ENCODE results near the gene STRIP1.

STRIP1 gene

GRCh38 chr1:110087812-110088738 is 53.7 kb downstream of the STRIP1 start:
- Histone ChIP-seq H4K20me1 (ENCODE audit: insufficient read depth, low read length, poor library complexity, severe bottlenecking) (no peaks in the 10 kb centered on the region), H3K27me3 (ENCODE audit: insufficient read depth, low read length, poor library complexity, severe bottlenecking) (peaks cover 26% of the 10 kb centered on the region), H3K36me3 (ENCODE audit: insufficient read depth, low read length) (no peaks in the 10 kb centered on the region), H3K4me1 (ENCODE audit: insufficient read depth, low read length, poor library complexity, severe bottlenecking) (peaks cover 8% of the 10 kb centered on the region), H3K9me2 (replicated peaks; ENCODE audit: low read depth, low read length) (no peaks in the 10 kb centered on the region), H2AFZ (ENCODE audit: low read length) (no peak overlapping the region), H3K4me2 (ENCODE audit: low read depth, low read length, poor library complexity, severe bottlenecking) (no peak overlapping the region), H3K4me3 (ENCODE audit: low read length, poor library complexity, severe bottlenecking) (no peak overlapping the region), H3K9me3 (ENCODE audit: insufficient read depth, low read depth, low read length) (no peaks in the 10 kb centered on the region), H3F3A (ENCODE audit: low read depth) (no peaks in the 10 kb centered on the region), H3K9ac (ENCODE audit: low read depth, low read length, poor library complexity, severe bottlenecking) (no peak overlapping the region), H3K79me2 (ENCODE audit: insufficient read depth, low read length) (no peaks in the 10 kb centered on the region)
- peak; percentile 82 for TF ChIP-seq CTCF (conservative IDR thresholded peaks at IDR 0.05; ENCODE audit: low read length)
- TF ChIP-seq EZH2phosphoT487 (IDR thresholded peaks at IDR 0.05; ENCODE audit: borderline replicate concordance): no peak

DNA sequence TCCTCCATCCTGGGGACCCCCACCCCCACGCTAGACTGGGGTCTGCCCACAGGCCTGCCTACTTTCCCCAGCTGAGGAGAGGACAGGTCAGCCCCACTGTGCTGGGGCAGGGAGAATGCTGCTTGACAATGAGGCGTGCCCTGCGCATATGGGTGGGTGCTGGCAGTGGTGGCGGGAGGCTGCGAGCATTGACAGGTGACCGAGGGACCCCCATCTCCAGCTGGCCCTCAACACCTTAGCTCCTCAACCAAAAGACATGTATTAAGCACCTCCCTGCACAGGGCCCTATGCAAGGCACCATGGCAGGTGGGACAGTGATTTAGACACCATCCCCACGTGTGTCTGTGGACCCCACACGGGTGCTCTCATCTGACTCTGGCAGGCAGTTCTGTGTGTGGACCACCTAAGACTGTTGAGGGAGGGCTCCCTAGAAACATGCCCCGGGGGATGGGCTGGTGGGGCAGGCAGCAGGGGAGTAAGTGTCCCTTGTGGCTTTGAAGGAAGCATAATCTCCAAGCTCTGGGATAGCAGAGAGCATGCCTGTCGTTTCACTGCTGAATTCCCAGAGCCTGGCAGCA is 54.4 kb downstream of the STRIP1 start:
- Histone ChIP-seq H2AFZ (ENCODE audit: low read length) (no peak overlapping the region), H3K9me2 (replicated peaks; ENCODE audit: low read depth, low read length) (no peaks in the 10 kb centered on the region), H3K79me2 (ENCODE audit: insufficient read depth, low read length) (no peaks in the 10 kb centered on the region), H3K4me1 (ENCODE audit: insufficient read depth, low read length, poor library complexity, severe bottlenecking) (peaks cover 8% of the 10 kb centered on the region), H3K27me3 (ENCODE audit: insufficient read depth, low read length, poor library complexity, severe bottlenecking) (peaks cover 19% of the 10 kb centered on the region), H3K9me3 (ENCODE audit: insufficient read depth, low read depth, low read length) (no peaks in the 10 kb centered on the region), H3F3A (ENCODE audit: low read depth) (no peaks in the 10 kb centered on the region), H3K9ac (ENCODE audit: low read depth, low read length, poor library complexity, severe bottlenecking) (no peak overlapping the region), H4K20me1 (ENCODE audit: insufficient read depth, low read length, poor library complexity, severe bottlenecking) (no peaks in the 10 kb centered on the region), H3K4me3 (ENCODE audit: low read length, poor library complexity, severe bottlenecking) (no peak overlapping the region), H3K4me2 (ENCODE audit: low read depth, low read length, poor library complexity, severe bottlenecking) (no peak overlapping the region), H3K36me3 (ENCODE audit: insufficient read depth, low read length) (no peaks in the 10 kb centered on the region)
- no peak for TF ChIP-seq CTCF (conservative IDR thresholded peaks at IDR 0.05; ENCODE audit: low read length)
- no peak for TF ChIP-seq EZH2phosphoT487 (IDR thresholded peaks at IDR 0.05; ENCODE audit: borderline replicate concordance)

DNA sequence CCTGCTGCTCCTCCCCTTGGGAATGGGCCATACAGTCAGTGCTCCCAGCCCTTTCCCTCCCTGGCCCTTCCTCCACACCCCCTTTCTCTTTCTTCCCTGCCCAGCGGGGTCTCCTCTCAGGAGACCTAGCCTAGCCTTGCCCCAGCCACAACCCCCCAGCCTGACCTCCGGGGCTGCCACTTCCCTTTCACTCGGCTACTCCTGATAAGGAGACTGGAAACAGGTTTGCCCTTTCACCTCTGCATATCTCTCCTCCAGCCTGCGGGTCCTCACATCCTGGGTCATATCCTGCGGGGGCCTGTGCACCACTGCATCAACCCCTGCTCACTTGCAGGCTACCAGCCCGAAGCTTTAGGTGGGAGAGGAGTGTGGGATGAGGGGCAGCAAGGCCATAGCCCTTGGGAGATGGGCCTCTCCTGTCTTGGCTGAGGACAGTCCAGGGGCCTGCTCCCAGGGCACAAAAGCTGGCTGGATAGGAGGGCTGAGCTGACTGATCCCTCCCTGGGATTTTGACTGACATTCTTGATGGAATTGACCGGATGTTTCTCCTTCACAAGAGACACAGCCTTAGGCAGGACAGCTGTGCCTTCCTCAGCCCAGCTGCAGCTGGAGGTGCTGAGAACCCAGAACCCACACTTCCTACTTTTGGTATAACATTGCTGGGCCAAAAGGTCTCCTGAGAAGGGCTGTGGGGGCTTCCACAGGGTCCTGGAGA is 55.3 kb downstream of the STRIP1 start:
- no peak overlapping the region for H2AFZ ChIP-seq (ENCODE audit: low read length)
- no peaks in the 10 kb centered on the region for H3K36me3 ChIP-seq (ENCODE audit: insufficient read depth, low read length)
- H3K9me2 ChIP-seq (replicated peaks; ENCODE audit: low read depth, low read length): no peaks in the 10 kb centered on the region
- no peaks in the 10 kb centered on the region for H3K79me2 ChIP-seq (ENCODE audit: insufficient read depth, low read length)
- H4K20me1 ChIP-seq (ENCODE audit: insufficient read depth, low read length, poor library complexity, severe bottlenecking): no peaks in the 10 kb centered on the region
- no peaks in the 10 kb centered on the region for H3K9me3 ChIP-seq (ENCODE audit: insufficient read depth, low read depth, low read length)
- H3K9ac ChIP-seq (ENCODE audit: low read depth, low read length, poor library complexity, severe bottlenecking): no peak overlapping the region
- peaks cover 2% of the 10 kb centered on the region for H3K4me1 ChIP-seq (ENCODE audit: insufficient read depth, low read length, poor library complexity, severe bottlenecking)
- peaks cover 10% of the 10 kb centered on the region for H3K27me3 ChIP-seq (ENCODE audit: insufficient read depth, low read length, poor library complexity, severe bottlenecking)
- H3K4me3 ChIP-seq (ENCODE audit: low read length, poor library complexity, severe bottlenecking): no peak overlapping the region
- H3F3A ChIP-seq (ENCODE audit: low read depth): no peaks in the 10 kb centered on the region
- no peak overlapping the region for H3K4me2 ChIP-seq (ENCODE audit: low read depth, low read length, poor library complexity, severe bottlenecking)
- TF ChIP-seq CTCF (conservative IDR thresholded peaks at IDR 0.05; ENCODE audit: low read length): no peak
